ENCODE results near the gene IRF6.

DNA sequence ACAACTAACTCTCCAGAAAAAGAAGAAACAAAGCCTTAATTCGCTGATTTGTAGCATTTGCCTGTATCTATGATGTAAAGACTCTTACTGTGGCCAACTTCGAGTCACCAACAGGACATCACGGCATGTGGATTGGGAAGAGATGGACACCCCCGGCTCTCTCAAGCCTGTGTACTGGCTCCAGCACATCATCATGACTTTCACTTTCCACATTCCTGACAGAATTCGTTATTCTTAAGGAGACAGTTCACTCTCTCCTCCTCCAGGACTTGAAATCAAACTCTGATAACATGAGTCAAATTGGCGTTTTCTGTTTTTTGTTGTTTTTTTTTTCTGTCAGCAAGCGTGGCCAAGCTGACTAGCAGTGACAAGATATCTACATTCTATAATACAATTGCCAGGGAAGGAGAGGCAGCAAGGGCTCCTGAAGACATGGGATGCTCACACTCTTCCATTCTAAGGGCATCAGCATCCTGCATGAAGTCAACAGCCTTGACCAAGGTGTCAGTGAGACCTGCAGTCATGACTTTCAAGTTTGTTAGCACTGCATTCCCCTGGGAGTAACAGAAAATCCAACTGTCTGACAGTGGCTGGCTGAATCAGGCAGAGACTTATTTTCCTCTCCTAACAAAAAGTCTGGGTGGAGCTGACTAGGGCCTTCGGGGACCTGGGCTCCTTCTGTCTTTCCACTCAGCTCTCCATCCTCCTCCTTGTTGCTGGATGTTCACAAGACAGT, 63.4 kb downstream of the IRF6 start:
- TF ChIP-seq, protein P1, sequence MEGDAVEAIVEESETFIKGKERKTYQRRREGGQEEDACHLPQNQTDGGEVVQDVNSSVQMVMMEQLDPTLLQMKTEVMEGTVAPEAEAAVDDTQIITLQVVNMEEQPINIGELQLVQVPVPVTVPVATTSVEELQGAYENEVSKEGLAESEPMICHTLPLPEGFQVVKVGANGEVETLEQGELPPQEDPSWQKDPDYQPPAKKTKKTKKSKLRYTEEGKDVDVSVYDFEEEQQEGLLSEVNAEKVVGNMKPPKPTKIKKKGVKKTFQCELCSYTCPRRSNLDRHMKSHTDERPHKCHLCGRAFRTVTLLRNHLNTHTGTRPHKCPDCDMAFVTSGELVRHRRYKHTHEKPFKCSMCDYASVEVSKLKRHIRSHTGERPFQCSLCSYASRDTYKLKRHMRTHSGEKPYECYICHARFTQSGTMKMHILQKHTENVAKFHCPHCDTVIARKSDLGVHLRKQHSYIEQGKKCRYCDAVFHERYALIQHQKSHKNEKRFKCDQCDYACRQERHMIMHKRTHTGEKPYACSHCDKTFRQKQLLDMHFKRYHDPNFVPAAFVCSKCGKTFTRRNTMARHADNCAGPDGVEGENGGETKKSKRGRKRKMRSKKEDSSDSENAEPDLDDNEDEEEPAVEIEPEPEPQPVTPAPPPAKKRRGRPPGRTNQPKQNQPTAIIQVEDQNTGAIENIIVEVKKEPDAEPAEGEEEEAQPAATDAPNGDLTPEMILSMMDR (IDR thresholded peaks at IDR 0.05) = no peak
- no peak for TF ChIP-seq POLR2A (IDR thresholded peaks at IDR 0.05)
